ENCODE results near the gene RIBC1. TPM values are rescaled to one million over a fixed set of nuclear protein-coding genes. Genes with fewer than 3 reads are reported as not detected.
A peak's percentile ranks its signal among the peaks of the same experiment; 100 is the strongest.
"Not testable (repeated sequence)": the region's sequence is repeated elsewhere in the genome, so short reads cannot be mapped to it uniquely, and the experiment has no call there.

The RIBC1 gene
- polyA plus RNA-seq, 10 donors: 0.46 to 1.1 (median 0.74) TPM; not detected in 1

DNA sequence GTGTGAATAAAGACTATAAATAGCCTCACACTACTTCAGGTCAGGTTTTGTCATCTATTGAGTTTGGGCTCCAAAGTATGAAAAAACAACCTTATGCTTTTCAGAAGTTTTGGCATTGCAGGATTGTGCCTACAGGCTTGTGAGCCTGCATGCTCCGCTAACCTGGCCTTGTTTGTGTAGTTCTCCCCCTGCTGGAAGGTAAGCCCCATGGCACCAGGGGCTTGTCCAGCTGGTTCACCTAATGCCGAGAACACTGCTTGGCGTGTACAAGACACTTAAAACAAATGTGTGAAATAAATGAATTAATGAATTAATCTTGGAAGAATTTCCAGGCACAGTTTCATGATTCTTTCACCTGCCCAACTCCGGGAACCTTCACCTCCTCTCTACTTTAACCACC lies 13.3 kb downstream of the RIBC1 start:
- peak; percentile 23 to 54 (median 47) for DNase-seq

GRCh38 chrX:53437206-53437605 lies 14.5 kb downstream of the RIBC1 start:
- no peak for DNase-seq

DNA sequence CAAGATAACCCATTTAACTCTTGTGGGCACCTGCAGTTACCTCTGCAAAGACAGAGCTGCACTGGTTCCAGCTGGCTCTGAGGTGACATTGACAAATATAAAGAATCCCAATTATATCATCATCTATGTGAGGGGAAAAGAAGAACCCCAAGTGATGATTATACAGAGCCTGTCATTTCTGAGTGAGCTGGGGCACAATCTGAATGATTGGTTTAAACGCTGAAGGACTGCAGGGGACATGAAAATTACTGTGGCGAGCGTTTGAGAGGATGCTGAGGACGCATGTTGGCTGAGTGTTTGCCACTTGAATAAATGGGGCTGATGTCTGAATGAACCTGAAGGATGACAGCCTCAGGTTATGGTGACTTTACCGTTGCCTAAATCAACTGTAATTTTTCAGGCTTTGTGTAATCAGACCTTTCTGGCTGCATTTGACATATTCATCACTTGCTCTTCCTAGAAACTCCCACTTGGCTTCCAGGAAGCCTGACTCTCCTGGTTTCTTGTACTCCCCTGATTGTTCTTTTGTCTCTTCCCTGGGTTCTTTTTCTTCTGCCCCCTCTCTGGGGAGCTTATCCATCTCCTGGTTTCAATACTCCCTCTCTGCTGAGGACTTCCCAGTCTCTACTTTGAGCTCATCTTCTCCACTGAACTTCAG lies 15.6 kb downstream of the RIBC1 start:
- DNase-seq: no peak

DNA sequence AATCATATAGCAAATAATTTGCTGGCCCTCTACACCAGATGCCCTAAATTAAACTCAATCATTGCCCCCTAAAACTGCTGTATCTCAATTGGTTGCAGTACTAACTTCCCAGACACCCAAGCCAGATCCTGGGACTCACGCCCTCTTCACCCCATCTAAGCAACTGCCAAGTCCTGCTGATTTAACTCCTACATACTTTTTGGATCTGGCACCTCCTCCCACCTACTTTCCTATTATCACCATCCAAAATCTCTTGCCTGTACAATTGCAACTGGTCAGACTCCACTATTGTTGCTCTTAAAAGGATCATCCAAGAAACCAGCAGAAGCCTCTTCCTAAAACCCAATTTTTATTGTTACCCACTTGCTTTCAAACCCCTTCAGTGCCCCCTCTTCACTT lies 16.2 kb downstream of the RIBC1 start:
- no peak for DNase-seq

DNA sequence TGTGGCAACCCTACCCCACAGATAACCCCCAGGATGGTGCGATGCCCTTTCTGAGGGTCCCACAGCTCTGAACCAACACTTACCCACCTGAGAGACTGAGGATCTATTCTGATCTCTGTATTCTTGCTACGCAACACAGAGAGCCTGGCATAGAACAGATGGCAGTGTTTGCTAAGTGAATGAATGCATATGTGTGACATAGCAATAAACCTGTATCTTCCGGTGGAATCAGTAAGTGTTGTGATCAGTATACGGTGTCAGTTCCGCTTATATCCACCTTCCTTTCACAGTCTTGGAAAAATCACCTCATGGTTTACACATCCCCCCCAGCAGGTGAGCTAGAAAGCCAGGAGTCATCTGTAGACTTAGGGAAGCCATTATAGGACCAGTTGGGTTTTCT lies 17.4 kb downstream of the RIBC1 start:
- DNase-seq: no peak

DNA sequence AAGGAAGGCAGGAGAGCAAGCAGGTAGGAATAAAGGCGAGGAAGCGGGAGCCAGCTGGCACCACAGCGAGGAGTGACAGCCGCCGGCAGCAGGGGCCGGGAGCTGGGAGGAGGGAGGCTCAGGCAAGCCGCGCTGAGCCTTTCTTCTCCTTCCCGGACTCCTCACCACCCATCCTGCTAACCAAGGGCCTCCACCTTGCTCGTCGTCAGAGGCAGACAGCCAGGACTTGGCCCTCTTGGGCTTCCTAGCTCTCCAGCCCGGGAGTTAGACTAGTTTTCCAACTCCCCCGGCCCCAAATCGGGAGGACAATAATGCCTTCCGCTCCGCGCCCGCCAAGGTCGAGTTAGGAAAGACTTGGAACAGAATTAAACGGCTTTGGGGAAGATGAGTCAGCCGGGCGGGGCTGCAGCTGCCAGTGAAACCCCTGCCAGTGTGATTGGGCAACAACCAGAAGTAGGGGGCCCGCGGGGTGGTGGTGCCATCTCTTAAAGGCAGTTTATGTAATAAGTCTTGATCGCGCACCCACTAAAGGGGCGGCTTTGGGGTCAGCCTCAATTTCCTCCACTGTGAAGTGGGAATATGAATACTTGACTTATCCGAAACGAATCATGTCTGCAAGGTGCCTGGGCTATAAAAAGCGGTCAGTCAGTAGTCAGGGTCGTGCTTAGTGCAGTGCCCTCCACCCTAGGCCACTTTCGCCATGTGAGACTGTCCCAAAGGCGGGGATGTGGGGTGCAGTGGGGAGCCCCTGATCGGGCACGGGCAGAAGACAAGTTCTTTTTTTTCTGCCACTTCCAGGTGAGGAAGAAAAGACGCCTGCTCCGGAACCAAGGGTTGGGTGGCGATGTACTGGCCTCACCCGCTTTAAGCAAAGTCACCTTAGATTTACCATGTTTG lies 18.2 kb downstream of the RIBC1 start:
- DNase-seq: peak in 1 of 3 donors; percentile 43

DNA sequence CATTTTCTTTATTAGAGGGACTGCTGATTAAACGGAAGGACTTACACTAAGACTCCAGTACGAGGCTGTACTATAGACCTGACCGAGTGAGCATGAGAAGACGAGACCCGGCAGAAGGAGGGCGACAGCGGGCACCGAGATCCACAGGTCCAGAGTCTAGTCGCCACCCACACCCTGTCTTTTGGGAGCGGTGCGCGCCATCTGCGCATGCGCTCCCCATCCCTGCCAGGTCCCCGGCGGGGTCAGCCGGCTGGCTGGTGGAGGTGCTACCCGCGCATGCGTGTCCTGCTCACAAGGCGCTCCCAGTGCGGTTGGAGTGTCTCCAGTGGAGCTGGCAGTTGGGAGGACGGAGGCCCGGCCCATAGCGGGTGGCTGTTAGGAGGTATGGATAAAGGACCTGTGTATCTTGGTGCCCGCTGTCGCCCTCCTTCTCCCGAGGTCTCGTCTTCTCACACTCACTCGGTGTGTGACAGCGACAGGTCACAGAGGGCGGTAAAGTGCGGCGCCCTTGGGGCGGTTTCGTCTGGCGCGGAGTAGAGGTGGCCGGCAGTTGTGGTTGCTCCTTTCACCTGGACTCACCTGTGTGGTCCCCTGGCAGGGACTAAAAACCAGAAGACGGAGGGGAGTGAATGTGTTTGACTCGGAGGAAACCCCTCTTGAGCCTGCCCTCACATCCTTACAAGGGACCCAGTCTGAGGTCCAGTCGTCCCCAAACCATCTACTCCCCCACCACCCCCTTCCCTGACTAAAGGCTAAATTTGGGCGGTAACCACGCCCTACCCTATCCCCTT lies 19.1 kb downstream of the RIBC1 start:
- DNase-seq: peak; percentile 22 to 63 (median 54)

DNA sequence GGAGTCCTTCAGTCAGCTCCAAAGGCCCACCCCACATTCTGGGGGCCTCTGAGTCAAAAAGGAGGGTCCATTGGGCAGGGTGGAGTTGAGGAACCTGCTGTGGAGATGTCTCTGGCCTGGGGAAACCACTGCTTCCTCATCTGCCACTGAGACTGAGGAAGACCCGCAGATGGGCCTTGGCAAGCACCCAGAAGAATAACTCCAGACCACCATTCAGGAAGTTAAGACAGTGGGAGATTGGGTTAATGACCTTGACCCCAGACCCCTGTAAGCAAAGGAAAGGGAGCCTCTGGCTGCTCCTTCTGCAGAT lies 19.6 kb downstream of the RIBC1 start:
- DNase-seq: no peak

GRCh38 chrX:53445977-53446376 lies 23.3 kb downstream of the RIBC1 start:
- DNase-seq: no peak

DNA sequence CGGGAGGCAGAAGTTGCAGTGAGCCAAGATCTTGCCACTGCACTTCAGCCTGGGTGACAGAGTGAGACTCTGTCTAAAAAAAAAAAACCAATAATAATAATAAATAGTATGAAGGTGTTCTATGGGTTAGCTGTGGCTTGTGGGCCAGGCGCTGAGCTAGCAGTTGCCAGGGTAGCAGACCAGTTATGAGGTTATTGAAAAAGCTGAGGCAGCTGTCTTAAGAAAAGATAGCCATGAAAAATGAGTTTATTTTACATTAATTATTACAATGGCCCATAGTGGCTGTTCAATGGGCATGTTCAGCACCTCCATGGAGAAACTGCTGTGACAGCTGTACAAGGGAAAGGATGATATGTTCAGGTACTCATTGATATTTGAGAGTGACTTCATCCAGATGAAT lies 24.8 kb downstream of the RIBC1 start:
- DNase-seq: no peak

DNA sequence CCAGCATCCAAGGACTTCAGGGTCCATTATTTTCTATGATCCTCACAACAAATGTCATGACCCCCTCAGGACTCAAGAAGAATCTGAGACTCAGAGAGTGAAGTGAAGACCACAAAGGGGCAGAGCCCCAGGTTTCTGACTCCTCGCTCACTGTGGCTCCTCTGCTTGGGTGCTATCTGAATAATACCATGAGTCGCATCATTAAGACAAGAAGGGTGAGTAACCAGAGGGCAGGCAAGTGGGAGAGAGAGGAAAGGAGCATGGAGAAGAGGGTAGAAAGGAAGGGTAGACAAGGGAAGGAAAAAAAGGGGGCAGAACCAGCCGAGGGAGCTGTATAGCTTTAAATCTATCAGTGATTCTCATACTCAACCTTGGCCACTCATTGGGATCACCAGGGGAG lies 27.0 kb downstream of the RIBC1 start:
- DNase-seq: no peak

- DNase-seq: no peak
Observed at GRCh38 chrX:53452812-53453211, 30.1 kb downstream of the RIBC1 start.

DNA sequence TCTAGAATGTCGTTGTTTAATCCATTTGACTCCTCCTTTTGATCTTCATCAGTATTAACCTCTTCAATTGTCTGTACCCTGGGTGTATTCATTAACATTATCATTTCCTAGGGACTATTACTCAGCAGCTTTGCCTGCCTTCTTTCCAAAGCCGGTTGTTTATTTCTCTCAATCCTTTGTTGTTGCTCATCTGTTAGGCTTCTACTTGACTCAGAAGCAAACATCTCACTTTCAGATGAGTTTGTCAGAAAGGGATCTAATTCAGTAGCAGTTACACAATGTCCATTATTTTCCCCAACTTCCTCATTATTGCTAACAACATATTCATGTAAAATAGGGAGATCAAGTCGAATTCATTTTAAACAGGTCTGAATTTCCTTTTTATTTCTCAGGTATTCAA lies 33.6 kb downstream of the RIBC1 start:
- DNase-seq: no peak

DNA sequence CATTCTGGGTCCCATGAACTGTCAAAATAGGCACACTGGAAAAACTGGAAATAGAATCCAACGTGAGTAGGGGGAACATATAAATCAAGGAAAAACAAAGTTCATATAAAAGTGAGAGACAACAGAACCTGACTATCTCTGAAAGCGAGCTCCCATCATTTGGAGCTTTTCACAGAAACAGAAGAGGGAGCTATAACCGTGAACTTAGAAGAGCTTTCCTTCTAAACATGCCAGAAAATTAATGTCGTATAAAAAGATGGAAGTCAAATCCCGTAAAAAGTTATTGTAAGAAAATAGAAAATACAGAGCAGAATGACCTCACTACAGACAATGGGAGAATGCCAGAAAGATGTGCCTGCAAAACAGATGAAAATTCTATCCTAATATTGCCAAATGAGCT lies 35.4 kb downstream of the RIBC1 start:
- peak in 1 of 3 donors; percentile 19 for DNase-seq

DNA sequence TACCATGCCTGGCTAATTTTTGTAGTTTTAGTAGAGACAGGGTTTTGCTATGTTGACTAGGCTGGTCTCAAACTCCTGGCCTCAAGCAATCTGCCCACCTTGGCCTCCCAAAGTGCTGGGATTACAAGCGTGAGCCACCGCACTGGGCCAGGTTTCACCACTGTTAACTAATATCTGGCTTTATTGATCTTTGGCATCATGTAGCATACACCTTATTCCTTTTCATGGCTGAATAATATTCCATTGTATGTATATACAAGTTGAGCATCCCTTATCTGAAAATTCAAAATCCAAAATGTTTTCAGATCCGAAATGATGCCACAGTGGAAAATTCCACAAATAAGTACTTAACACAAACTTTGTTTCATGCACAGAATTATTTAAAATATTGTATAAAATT lies 46.0 kb downstream of the RIBC1 start:
- not testable (repeated sequence) for DNase-seq

GRCh38 chrX:53471346-53471745 lies 48.7 kb downstream of the RIBC1 start:
- DNase-seq: no peak

- DNase-seq: no peak
Observed at GRCh38 chrX:53474707-53475106, 52.0 kb downstream of the RIBC1 start.

DNA sequence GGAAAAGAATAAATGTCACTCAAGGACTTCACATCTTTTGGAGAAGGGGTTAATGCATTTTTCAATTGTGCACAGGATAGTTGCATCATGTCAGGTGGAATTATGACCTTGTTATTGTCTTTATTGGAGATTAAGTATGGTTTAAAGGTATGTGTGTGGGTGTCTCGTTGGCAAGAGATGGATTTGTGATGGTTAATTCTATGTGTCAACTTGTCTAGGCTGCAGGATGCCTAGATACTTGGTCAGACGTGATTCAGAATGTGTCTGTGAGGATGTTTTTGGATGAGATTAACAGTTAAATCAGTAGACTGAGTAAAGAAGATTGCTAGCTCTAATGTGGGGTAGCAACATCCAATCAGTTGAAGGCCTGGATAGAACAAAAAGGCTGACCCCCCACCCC lies 53.7 kb downstream of the RIBC1 start:
- no peak for DNase-seq

- DNase-seq: no peak
Observed at GRCh38 chrX:53479301-53479700, 56.6 kb downstream of the RIBC1 start.

Data from muscle of back (tissue), 11 donors.